HG03521 (cell line): ENCODE data around the gene NOXA1.

Experiments used
- ATAC-seq: cut with Tn5 transposase; IDR thresholded peaks from one replicate; pipeline ENCODE4 v1.9.1; 2021; ENCODE audit warnings: mild to moderate bottlenecking, moderate library complexity; ENCODE audit not compliant: unreplicated experiment

Gene NOXA1

GRCh38 chr9:137426018-137426681 lies 3.0 kb downstream of the NOXA1 start:
- no peak for ATAC-seq

- ATAC-seq: no peak
Observed at GRCh38 chr9:137427454-137428310, 4.5 kb downstream of the NOXA1 start.

- no peak for ATAC-seq
Observed at GRCh38 chr9:137428311-137428630, 5.1 kb downstream of the NOXA1 start.

- no peak for ATAC-seq
Observed at GRCh38 chr9:137428841-137429545, 5.8 kb downstream of the NOXA1 start.

- no peak for ATAC-seq
Observed at GRCh38 chr9:137429546-137429890, 6.3 kb downstream of the NOXA1 start.

GRCh38 chr9:137429974-137430722 lies 7.0 kb downstream of the NOXA1 start:
- no peak for ATAC-seq

- no peak for ATAC-seq
Observed at GRCh38 chr9:137430723-137431415, 7.7 kb downstream of the NOXA1 start.

- no peak for ATAC-seq
Observed at GRCh38 chr9:137431416-137431931, 8.3 kb downstream of the NOXA1 start.

GRCh38 chr9:137432687-137433348 lies 9.6 kb downstream of the NOXA1 start:
- no peak for ATAC-seq

GRCh38 chr9:137433349-137433915 lies 10.2 kb downstream of the NOXA1 start:
- no peak for ATAC-seq

GRCh38 chr9:137433916-137434431 lies 10.8 kb downstream of the NOXA1 start:
- ATAC-seq: no peak

- no peak for ATAC-seq
Observed at GRCh38 chr9:137434498-137435380, 11.5 kb downstream of the NOXA1 start.

- no peak for ATAC-seq
Observed at GRCh38 chr9:137435381-137435891, 12.2 kb downstream of the NOXA1 start.

GRCh38 chr9:137435980-137436760 lies 13.0 kb downstream of the NOXA1 start:
- no peak for ATAC-seq

GRCh38 chr9:137436761-137437600 lies 13.8 kb downstream of the NOXA1 start:
- ATAC-seq: no peak
